Measurements from ENCODE around the gene PIP5K1B.

Gene PIP5K1B

DNA sequence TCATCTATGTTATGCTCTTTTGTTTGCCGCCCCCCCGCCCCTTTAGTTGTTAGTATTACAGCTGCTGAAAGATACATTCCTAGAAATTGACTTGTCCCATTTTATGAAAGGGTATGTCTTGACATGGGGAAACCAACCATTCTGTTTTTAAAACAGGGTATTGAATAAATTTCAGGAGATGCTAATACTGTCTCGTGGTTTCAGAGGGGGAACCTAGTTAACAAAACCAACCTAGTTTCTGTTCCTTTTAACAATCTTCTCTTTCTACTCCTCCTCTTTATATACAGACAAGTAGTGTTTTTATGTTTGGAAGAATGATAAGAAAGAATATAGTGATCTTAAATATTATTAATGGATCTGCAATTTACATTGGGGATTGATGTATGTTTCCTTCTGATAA is 3.5 kb downstream of the PIP5K1B start:
- no peak for DNase-seq

DNA sequence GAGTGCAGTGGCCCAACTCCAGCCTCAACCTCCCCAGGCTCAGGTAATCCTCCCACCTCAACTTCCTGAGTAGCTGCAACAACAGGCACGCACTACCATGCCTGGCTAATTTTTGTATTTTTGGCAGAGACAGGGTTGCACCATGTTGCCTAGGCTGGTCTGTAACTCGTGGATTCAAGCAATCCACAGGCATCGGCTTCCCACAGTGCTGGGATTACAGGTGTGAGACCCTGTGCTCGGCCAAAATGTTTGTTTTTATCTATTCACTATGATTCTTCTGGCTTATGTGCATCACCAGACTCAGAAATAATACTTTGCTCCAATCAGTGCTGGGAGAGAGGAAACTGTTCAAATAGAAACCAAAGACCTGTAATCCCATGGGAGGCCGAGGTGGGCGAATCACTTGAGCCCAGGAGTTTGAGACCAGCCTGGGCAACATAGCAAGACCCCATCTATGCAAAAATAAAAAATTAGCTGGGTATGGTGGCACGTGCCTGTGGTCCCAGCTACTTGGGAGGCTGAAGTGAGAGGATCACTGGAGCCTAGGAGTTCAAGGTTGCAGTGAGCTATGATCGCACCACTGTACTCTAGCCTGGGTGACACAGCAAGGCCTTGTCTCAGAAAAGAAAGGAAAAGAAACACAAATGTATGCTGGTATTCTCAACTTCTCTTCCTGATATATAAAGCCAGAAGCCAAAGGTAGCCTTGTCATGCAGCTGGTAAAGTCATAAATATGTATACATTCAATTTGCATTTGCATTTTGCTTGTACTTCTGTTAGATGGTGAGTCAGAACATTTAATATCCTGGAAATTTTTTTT is 4.5 kb downstream of the PIP5K1B start:
- DNase-seq = no peak

DNA sequence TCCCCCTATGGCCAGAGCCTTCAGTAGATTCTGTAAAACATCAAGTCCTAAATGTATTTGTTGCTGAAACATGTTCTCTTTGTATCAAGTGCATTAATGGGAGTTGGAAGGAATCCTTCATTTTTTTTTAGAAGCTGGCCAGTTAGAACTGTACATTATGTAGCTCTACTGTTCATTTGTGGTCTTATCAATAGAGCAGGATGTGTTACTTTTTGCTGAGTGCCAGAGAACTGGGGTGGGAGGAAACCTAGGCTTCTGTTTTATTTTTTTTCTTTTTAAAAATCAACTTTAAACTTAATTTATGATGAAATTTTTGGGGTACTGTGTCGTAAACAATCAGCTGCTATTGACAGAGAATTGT is 5.1 kb downstream of the PIP5K1B start:
- no peak for DNase-seq

DNA sequence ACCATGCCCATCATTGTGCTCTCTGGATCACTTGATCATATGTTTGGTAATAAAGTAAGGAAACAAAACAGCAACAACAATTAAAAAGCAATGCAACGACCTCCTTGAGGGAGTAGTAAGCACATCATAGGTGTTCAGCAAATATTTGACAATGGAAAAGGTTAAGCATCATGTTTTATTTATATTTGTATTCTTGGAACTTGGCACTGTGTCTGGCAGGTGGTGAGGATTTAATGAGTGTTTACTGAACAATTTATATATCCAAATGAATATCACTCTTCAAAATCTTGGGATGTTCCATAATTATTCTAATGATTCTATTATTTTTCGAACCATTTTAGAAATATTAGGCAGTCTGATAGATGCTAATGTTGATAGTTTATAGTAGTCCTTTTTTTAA is 6.2 kb downstream of the PIP5K1B start:
- DNase-seq = no peak

DNA sequence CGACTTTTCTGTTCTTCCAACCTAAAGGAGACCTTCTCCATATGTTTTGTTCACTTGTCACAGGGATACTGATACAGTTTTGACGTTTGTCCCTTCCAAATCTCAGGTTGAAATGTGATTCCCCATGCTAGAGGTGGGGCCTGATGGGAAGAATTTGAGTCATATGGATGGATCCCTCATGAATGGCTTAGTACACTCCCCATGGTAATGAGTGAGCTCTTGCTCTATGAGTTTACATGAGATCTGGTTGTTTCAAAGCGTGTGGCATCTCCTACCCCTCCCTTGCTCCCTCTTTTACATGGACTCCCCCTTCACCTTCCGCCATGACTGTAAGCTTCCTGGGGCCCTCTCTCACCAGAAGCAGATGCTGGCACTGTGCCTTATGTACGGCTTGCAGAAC is 6.9 kb downstream of the PIP5K1B start:
- DNase-seq = no peak

DNA sequence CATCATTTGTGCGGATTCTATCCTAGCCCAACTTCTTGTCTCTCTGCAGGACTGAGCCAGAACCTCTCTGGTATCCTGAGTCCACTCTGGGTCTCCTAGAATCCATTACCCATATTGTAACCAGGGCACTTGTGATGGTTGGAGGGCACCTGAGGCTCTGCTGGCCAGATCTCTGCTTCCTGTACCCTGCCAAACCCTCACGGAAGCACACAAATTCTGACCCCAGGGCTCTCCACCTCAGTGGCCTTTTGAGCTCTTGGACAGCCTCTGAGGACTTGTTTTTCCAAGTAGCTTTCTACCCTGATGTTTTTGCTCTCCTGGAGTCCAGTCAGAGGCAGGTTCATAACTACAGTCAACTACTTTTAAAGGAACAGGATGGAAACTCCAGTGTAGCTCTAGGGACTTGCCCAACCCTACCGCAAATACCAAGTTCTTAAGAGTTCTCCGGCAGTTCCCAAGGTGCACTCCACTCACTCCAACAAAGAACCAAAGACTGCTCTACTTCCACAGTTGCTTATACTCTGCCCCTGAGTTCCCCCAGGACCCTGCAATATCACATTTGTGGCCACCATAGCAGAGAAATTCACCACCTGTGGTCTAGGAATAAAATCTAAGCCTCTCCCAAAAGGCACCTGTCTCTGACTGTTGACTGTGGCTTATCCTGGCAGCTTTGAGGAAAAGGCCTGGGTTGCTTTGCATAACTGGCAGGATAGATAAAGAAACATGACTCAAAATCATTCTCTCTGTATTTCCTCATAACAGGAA is 9.6 kb downstream of the PIP5K1B start:
- DNase-seq = no peak

DNA sequence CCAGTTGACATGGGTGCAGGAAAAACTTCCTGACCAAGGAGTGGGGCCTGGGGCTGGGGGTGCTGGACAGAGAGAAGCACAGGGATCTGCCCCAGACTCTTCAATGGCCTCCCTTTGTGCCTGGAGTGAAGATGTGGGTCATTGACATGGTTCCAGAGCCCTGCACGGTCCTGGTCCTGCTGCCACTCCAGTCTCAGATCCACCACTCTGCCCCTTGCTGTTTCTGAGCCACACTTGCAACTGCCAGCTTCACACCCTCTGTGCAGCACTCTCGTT is 10.1 kb downstream of the PIP5K1B start:
- DNase-seq = no peak

DNA sequence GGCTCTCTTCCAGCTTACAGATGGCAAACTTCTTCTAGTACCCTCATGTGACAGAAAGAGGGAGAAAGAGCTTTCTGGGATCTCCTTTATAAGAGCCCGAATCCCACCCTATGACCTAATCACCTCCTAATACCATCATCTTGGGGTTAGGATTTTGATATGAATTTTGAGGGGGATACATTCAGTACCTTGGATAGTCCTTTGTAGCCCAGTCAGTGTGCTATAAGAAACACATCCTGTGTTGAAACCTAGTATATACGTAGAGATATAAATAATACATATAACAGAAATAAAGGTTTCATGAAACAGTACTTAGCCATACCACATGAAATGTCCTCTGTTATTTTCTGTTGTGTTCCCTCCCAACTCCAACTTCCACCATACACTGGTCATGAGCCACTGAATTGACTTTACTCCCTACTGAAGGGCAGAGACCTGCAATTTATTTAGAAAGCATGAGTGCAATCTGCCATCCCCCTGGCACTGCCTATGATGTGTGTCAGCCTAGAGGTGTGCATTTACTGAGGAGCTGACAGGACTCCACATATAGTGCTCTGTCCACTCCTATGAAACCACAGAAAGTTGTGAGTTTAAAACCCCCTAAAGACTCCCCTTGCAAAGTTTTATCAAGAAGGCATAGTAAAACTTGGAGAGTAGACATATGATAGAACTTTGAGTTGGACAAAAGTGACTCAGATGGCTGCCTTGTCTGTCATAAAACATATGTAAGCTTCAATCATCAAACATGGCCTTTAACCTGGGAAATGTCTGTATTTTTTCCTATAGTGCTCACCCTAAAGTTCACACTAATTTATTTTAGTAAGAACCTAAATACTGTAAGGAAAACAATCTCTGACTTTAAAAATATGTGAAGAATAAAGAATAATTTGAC is 12.8 kb downstream of the PIP5K1B start:
- DNase-seq = no peak

DNA sequence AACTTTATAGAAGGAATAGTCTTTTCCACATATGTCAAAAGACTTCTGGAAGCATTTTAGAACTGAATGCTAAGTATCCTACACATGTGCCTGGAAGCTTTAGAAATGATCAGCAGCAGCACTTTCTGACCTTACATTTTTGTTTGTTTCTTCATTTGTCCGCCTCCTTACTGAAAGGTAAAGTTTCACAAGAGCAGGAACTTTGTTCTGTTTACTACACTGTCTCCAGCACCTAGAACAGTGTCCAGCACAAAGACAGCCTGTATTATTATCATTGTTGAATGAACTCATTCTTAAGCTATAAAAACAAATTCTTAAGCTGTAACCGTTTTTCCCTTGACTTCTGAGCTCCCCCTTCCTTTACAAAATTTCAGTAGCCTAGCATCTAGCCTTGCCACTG is 14.8 kb downstream of the PIP5K1B start:
- DNase-seq = no peak

DNA sequence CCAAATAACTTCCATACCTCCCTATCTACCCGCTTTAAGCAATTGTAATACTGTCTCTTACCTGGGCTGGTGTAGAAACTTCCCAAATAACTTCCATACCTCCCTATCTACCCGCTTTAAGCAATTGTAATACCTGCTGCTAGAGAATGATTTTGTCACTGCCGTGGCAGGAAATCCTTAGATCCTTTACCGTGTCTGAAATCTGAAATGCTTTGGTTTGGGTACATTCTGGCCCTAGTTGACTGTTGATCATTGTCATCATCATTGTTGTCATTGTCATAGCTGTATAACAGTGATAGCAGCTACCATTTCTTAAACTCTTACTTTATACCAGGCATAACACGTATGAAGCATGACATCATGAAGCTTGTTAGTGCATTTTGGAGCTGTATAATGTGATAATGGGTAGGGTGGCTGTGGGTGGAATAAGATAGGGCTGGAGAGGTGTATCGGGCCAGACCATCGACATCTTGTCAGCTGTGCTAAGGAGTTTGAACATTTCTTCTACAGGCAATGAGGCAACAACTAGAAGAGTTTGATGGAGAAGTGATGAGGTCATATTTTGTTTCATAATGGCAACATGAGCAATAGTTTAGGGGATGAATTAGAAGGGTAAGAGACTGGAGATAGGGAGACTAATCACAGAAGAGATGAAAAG is 15.7 kb downstream of the PIP5K1B start:
- DNase-seq = no peak

DNA sequence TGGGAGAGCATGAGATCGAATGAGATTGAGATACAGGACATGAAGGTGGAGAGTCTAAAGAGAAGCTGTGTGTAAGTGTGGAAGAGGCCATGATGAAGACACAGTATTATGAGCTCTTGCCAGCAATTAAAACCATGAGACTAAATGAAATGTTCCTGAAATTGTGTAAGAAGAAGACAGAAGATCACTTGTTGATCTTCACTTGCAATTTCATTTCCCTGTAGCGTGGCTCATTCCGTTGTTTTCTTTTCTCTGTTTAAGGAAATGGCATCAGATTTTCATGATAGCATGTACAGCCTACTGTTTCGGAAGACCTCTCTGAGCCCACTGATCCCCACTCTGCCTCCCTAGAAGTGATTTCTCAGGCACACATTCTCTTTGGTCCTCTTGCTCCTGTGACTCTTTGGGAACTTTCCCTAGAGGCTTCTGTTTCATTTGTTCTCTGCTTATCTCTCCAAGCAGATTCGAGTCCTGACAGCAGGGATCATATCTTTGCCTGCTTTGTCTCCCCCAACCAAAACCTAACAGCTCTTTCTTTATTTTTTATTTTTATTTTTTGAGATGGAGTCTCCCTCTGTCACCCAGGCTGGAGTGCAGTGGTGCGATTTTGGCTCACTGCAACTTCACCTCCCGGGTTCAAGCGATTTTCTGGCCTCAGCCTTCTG is 16.8 kb downstream of the PIP5K1B start:
- DNase-seq = no peak

DNA sequence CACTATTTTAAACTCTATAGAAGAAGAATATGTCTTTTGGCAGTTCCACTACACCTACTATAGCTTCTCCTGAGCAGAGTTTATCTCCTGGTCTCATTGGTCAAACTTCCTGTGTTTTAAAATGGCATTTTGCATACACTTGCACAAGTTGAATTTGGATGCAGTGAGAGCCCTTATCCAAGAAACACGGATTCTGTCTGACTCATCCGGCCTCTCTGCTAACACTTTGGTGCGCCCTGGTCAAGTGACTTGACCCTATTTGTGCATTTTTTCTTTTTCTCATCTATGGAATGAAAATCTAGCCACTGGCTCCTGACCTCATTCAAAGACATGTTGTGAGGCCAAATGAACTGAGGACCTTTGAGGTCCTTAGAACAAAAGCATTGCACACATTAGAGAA is 20.0 kb downstream of the PIP5K1B start:
- DNase-seq = no peak

DNA sequence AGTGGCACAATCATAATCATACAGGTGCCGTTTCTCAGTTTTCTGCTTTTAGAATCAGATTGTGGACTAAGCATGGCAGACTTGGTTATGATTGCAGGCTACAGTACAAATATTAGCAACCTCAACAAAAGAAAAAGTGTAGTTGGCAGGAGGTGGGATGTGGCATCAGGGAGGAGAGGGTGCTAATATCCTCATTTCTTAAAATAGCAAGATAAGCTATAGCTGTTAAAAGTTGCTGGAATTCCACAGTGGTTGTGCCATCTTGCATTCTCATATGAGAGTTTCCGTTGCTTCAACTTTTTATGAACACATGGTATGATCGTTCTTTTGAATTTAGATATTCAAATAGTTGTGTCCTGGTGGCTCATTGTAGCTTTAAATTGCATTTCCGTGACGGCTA is 21.4 kb downstream of the PIP5K1B start:
- DNase-seq = no peak

DNA sequence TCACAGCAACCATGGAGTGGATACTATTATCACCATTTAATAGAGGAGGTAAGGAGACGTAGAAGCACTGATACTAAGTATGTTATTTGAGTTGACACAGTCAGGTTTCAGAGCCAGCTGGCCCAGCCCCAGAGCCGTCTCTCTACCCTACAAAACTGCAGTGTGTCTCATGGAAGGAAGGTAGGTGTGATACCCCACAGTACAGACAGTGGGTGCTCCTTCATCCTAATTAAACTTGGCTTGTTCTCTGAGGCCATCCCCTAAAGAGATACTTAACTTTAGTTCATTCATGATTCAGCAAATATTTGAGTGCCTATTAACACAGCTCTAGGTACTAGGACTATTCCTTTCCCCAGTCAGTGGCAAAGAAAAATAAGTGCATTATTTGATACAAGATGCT is 22.6 kb downstream of the PIP5K1B start:
- DNase-seq = no peak

DNA sequence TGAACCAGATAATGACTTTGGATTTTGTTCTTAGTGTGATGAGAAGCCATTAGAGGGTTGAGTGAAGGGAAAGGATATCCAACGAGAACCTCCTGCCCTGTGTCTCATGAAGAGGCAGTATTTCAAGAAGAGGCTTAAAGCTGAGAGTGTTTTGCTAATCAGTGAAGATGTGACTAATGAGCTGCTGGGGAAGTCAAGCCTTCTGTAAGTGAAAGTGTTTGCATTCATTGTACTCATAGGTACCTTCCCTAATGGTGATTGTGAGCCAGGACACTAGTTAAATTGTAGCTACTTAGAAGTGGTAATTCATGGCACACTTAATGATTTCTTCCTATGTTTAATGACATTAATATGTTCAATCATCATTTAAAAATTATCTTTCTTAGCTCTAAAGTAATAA is 23.7 kb downstream of the PIP5K1B start:
- no peak for DNase-seq

DNA sequence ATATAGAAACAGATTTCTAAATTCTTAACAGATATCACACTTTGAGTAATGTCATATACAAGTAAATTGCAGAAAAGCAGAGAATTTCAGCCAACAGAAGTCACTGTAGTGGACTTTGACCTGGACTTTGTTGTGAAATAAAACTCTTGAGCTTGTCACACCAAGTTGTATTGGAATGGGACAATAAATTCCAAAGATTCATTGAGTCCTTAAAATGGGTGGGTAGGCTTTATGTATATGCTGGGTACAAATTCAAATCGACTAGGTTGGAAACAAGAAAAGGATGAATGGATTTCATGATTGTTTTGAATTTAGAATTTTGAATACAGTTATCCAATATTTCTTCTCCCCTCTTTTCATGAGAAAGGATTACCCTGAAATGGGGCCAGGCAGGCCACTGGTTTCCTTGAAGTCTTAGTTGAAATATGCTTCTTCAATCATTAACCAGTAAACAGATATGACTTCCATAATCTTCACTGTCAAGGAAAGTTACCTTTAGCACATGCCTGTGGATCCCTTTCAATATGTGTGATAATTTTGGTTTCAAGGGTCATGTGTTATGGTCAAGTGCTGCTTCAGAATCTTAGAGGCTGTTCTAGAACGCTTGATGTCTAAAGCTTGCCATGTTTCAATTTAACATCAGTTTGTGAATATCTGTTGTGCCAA is 25.7 kb downstream of the PIP5K1B start:
- DNase-seq = no peak

DNA sequence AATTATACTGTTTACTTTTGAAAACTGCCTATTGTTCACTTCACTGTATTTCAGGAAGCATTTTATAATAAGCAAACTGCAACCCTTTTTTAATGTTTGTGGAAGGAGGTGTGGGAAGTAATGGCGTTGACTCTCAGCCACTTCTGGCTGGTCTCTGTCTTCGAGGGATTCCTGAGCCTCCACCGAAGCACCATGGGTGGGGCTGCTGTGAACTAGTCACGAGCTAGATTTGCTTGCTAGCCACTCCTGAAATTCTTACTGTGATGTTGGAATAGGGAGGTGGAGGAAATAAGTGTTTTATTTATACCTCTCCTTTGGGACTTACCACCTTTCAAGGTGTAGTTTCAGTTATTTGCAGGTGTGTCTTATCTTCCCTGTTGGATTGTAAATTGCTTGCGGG is 26.8 kb downstream of the PIP5K1B start:
- no peak for DNase-seq

DNA sequence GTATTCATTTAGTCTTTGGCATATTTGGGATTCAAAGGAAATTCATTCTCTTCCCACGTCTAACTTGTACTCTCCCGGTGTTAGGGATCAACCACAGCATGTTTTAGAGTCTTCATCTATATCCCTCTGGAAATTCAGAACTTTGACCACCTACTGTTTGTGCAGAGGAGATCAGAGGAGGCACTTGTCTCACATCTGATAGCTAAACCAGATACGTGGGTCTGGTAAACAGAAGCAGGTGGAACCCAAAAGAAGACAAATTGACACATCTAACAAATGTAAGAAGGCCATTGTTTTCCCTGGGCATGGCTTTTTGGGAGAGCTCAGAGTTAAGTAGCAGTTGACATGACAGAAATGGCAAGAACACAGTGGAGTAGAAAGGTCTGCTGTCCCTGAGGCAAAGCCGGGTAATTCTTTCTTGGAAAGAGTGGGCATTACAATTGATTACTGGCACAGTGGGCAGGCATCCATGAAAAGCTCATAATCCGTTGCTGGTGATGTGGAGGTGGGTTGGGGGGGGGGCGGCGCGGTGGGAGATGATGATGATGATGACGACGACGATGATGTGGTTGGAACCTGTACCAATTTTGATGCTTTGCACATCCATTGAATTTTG is 27.5 kb downstream of the PIP5K1B start:
- DNase-seq = no peak

DNA sequence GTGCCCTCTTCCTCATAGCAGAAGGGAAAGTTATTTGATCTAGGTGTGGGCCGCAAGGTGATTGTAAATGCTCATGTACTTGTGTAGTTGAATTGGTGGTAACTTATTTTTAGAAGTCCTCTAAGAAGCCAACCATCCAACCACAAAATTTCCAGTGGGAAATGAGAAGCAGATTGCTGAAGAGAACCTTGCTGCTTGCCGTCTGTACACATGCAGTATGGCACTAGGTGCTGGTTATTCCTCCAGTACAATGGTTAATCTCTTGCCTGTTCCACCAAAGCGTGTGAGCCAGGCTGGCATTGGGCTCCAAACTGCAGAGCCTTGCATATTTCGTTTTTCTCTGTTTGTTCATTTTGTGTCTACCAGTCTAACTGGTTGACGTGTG is 28.0 kb downstream of the PIP5K1B start:
- DNase-seq = no peak

DNA sequence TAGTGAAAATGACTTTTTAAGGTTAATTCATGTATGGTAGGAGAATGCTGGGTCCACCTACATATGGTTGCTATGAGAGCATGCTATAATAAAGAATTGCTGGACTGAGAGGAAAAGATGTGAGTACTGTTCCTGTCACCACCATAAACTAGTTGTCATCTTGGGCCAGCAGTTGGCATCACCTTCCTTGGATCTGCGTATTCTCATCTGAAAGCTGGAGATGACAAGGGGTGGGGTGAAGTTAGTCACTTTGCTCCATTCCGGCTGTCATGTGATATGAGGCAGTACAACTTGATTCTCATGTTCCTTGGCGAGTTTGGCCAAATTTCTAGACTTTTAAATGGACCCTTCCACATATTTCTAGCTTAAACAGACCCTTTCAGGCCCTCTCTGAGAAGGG is 33.3 kb downstream of the PIP5K1B start:
- DNase-seq = no peak

DNA sequence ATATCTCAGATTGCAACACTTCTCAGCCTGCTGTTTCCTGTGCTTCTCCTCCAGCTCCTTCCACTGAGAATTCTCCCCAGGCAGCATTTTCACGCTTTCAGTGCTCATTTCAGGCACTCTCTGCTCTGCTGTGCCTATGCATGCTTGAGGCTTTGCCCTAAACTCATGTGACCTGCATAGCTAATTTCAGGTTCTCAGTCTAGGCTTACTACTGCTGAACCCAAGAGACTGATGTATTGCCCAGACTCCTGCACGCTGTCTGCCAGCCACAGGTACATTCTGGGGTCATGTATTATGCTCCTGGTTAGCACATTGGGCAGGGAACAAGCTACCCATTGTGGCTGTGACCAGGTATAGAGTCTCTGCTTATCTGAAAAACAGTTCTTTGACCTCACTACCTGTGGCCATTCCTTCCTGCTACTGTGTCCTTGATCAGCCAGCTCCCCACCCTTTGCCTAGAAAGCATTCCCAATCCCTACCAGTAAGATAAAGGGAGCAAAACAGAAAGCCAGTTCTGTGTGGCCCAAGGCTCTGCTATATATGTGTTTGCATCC is 34.7 kb downstream of the PIP5K1B start:
- DNase-seq = no peak
